CD4-positive, alpha-beta T cell treated with Interleukin-21 for 1 hour (primary cell): ENCODE results near the gene ZNF566.
A peak's percentile ranks its signal among the peaks of the same experiment; 100 is the strongest.

Experiments
- DNase-seq: peaks from one replicate; pipeline ENCODE4 v3.0.0-alpha.2; 2020

Gene ZNF566

GRCh38 chr19:36436531-36436930, 52.8 kb downstream of the ZNF566 start:
- no peak for DNase-seq

- DNase-seq, result no peak
Measured at GRCh38 chr19:36423925-36424324, 65.4 kb downstream of the ZNF566 start.

GRCh38 chr19:36421749-36422481, 67.4 kb downstream of the ZNF566 start:
- no peak for DNase-seq

- DNase-seq, result no peak
Measured at GRCh38 chr19:36420961-36421748, 68.2 kb downstream of the ZNF566 start.

GRCh38 chr19:36418287-36419001, 70.9 kb downstream of the ZNF566 start, which contains the start of gene ZFP82:
Gene ZFP82 (minus strand): TSS chr19:36418644. CDS start chr19:36409789, 8,855 bp downstream.
- peak; percentile 81 for DNase-seq

- DNase-seq, result no peak
Measured at GRCh38 chr19:36417752-36418286, 71.5 kb downstream of the ZNF566 start.

- DNase-seq, result no peak
Measured at GRCh38 chr19:36409841-36410240, 79.5 kb downstream of the ZNF566 start.

- no peak for DNase-seq
Measured at GRCh38 chr19:36408101-36408500, 81.3 kb downstream of the ZNF566 start.

- DNase-seq, result no peak
Measured at GRCh38 chr19:36404498-36404897, 84.9 kb downstream of the ZNF566 start.

GRCh38 chr19:36401475-36401874, 87.9 kb downstream of the ZNF566 start:
- no peak for DNase-seq

- no peak for DNase-seq
Measured at GRCh38 chr19:36398571-36398970, 90.8 kb downstream of the ZNF566 start.
